ENCODE results near the gene CDCA4.

CDCA4 gene

GRCh38 chr14:104989236-104989950 lies 31.5 kb downstream of the CDCA4 start:
- DNase-seq (ENCODE audit: low read depth in 3 of 3), result no peak

GRCh38 chr14:104986487-104987164 lies 34.3 kb downstream of the CDCA4 start:
- no peak for DNase-seq (ENCODE audit: low read depth in 3 of 3)

GRCh38 chr14:104985675-104986486 lies 35.0 kb downstream of the CDCA4 start, which contains the start of gene CLBA1:
TSS of gene CLBA1 (plus strand) at chr14:104985788. CDS start at chr14:104986432, 644 bp downstream.
- DNase-seq (ENCODE audit: low read depth in 3 of 3), result peak; percentile 71 to 82 (median 77)

GRCh38 chr14:104984056-104984894 lies 36.6 kb downstream of the CDCA4 start:
- no peak for DNase-seq (ENCODE audit: low read depth in 3 of 3)

- DNase-seq (ENCODE audit: low read depth in 3 of 3), result no peak
Measured at GRCh38 chr14:104983231-104983721, 37.6 kb downstream of the CDCA4 start.

- no peak for DNase-seq (ENCODE audit: low read depth in 3 of 3)
Measured at GRCh38 chr14:104982548-104983230, 38.2 kb downstream of the CDCA4 start.

- no peak for DNase-seq (ENCODE audit: low read depth in 3 of 3)
Measured at GRCh38 chr14:104981699-104982541, 39.0 kb downstream of the CDCA4 start.

- DNase-seq (ENCODE audit: low read depth in 3 of 3), result no peak
Measured at GRCh38 chr14:104980611-104981531, 40.0 kb downstream of the CDCA4 start.

- no peak for DNase-seq (ENCODE audit: low read depth in 3 of 3)
Measured at GRCh38 chr14:104979758-104980610, 40.9 kb downstream of the CDCA4 start.

- DNase-seq (ENCODE audit: low read depth in 3 of 3), result no peak
Measured at GRCh38 chr14:104978746-104979691, 41.9 kb downstream of the CDCA4 start.

GRCh38 chr14:104977681-104978653 lies 42.9 kb downstream of the CDCA4 start, which contains the start of gene AHNAK2:
TSS of gene AHNAK2 (minus strand) at chr14:104978374. CDS start at chr14:104978237, 137 bp downstream.
- peak in 2 of 3 experiments; percentile 30 to 62 for DNase-seq (ENCODE audit: low read depth in 3 of 3)

GRCh38 chr14:104977008-104977680 lies 43.7 kb downstream of the CDCA4 start:
- DNase-seq (ENCODE audit: low read depth in 3 of 3), result no peak

- DNase-seq (ENCODE audit: low read depth in 3 of 3), result peak; percentile 75 to 85 (median 81)
Measured at GRCh38 chr14:104976198-104977007, 44.5 kb downstream of the CDCA4 start.
